ENCODE data around the gene KIAA0319L.
A peak's percentile ranks its signal among the peaks of the same experiment; 100 is the strongest.

The KIAA0319L gene

DNA sequence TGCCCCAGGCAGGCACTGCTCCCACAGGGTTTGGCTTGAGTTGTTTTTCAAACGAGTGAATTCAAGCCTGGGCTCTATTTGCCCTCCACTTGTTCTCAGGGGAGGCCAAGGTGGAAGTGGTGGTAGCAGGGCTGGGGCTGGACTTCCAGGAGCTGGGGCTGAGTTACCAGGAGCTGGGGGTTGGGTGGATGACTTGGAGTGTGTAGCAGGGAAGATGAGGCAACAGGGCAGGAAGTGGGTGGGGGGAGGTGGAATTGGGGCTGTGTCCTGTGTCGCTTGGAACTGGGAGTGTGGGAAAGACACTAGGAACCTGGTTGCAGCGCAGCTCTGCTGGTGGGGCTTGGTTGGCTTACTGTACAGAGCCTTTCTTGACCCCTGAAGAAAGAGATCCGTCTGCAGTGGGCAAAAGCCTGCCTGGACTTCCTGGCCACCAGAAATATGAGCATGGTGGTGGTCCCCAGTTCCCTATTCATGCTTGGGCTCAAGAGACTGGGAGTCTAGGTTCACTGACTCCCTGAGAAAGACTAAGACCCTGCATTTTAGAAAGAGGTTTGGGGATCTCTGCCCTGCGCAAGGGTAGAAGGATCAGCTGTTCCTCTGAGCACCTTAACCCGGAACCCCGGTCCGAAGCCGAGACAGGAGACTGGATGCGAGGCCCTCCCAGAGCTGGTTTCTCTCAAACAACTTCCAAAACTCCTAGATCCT is 19.0 kb upstream of the KIAA0319L start:
- Histone ChIP-seq H3K9me3 (ENCODE audit: low read depth, low read length) (no peaks in the 10 kb centered on the region), H3K36me3 (ENCODE audit: insufficient read depth, low read length) (no peaks in the 10 kb centered on the region), H3K27ac (no peak overlapping the region), H3K9ac (ENCODE audit: insufficient read length) (peak overlapping the region; percentile 45), H3K4me3 (no peak overlapping the region)
- TF ChIP-seq FOXP2 (optimal IDR thresholded peaks at IDR 0.05; ENCODE audit: control extremely low read depth, extremely low read length, insufficient read depth) (no peak), POLR2AphosphoS5 (IDR thresholded peaks at IDR 0.05; ENCODE audit: borderline replicate concordance, low read depth, low read length) (no peak), EZH2 (IDR thresholded peaks at IDR 0.05) (no peak)
- no peak for DNase-seq (ENCODE audit: low read depth, low spot score)

GRCh38 chr1:35575416-35575958 is 18.3 kb upstream of the KIAA0319L start:
- no peak for TF ChIP-seq EZH2 (IDR thresholded peaks at IDR 0.05)
- TF ChIP-seq POLR2AphosphoS5 (IDR thresholded peaks at IDR 0.05; ENCODE audit: borderline replicate concordance, low read depth, low read length), result no peak
- H3K9ac ChIP-seq (ENCODE audit: insufficient read length), result no peak overlapping the region

GRCh38 chr1:35574655-35575415 is 17.6 kb upstream of the KIAA0319L start:
- Histone ChIP-seq H3K9ac (ENCODE audit: insufficient read length) (no peak overlapping the region), H3K27ac (no peak overlapping the region), H3K4me3 (no peak overlapping the region), H3K9me3 (ENCODE audit: low read depth, low read length) (no peaks in the 10 kb centered on the region), H3K36me3 (ENCODE audit: insufficient read depth, low read length) (no peaks in the 10 kb centered on the region)
- TF ChIP-seq EZH2 (IDR thresholded peaks at IDR 0.05), result no peak
- TF ChIP-seq FOXP2 (optimal IDR thresholded peaks at IDR 0.05; ENCODE audit: control extremely low read depth, extremely low read length, insufficient read depth), result no peak
- TF ChIP-seq POLR2AphosphoS5 (IDR thresholded peaks at IDR 0.05; ENCODE audit: borderline replicate concordance, low read depth, low read length), result no peak
- DNase-seq (ENCODE audit: low read depth, low spot score), result no peak

More at GRCh38 chr1:35575416-35575958, 18.3 kb upstream of the KIAA0319L start:
- no peak overlapping the region for H3K4me3 ChIP-seq
- no peak for DNase-seq (ENCODE audit: low read depth, low spot score)
- no peaks in the 10 kb centered on the region for H3K36me3 ChIP-seq (ENCODE audit: insufficient read depth, low read length)
- no peaks in the 10 kb centered on the region for H3K9me3 ChIP-seq (ENCODE audit: low read depth, low read length)
- H3K27ac ChIP-seq, result no peak overlapping the region

DNA sequence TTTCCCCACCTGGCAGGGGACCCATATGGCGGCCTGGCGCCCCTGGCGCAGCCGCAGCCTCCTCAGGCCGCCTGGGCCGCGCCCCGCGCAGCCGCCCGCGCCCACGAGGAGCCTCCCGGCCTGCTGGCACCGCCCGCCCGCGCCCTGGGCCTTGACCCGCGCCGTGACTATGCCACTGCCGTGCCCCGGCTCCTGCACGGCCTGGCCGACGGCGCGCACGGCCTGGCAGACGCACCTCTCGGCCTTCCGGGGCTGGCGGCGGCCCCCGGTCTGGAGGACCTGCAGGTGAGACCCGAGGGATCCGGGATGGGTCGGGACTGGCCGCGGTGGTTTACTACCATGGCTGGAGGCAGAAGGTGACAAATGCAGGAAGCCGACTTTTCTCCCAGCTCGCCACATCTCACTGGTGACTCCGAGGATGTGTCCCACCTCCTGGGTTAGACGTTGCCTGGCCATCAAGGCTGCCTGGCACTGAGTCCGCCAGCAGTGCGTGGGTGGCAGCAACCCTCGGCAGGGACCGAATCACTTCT is 17.0 kb upstream of the KIAA0319L start:
- Histone ChIP-seq H3K9me3 (ENCODE audit: low read depth, low read length) (no peaks in the 10 kb centered on the region), H3K4me3 (no peak overlapping the region), H3K9ac (ENCODE audit: insufficient read length) (no peak overlapping the region), H3K36me3 (ENCODE audit: insufficient read depth, low read length) (no peaks in the 10 kb centered on the region), H3K27ac (no peak overlapping the region)
- TF ChIP-seq EZH2 (IDR thresholded peaks at IDR 0.05), result no peak
- no peak for TF ChIP-seq POLR2AphosphoS5 (IDR thresholded peaks at IDR 0.05; ENCODE audit: borderline replicate concordance, low read depth, low read length)
- no peak for TF ChIP-seq FOXP2 (optimal IDR thresholded peaks at IDR 0.05; ENCODE audit: control extremely low read depth, extremely low read length, insufficient read depth)
- DNase-seq (ENCODE audit: low read depth, low spot score), result no peak

GRCh38 chr1:35573198-35574124 is 16.3 kb upstream of the KIAA0319L start, which contains the start of gene TFAP2E:
Gene TFAP2E (plus strand): TSS chr1:35573314. CDS start chr1:35573578, 264 bp downstream.
- Histone ChIP-seq H3K9ac (ENCODE audit: insufficient read length) (no peak within 1 kb of the TSS), H3K4me3 (no peak within 1 kb of the TSS), H3K36me3 (ENCODE audit: insufficient read depth, low read length) (no peaks in the 10 kb centered on the region), H3K27ac (no peak within 1 kb of the TSS), H3K9me3 (ENCODE audit: low read depth, low read length) (no peaks in the 10 kb centered on the region)
- TF ChIP-seq EZH2 (IDR thresholded peaks at IDR 0.05) (no peak), FOXP2 (optimal IDR thresholded peaks at IDR 0.05; ENCODE audit: control extremely low read depth, extremely low read length, insufficient read depth) (no peak), POLR2AphosphoS5 (IDR thresholded peaks at IDR 0.05; ENCODE audit: borderline replicate concordance, low read depth, low read length) (no peak)
- DNase-seq (ENCODE audit: low read depth, low spot score), result no peak

DNA sequence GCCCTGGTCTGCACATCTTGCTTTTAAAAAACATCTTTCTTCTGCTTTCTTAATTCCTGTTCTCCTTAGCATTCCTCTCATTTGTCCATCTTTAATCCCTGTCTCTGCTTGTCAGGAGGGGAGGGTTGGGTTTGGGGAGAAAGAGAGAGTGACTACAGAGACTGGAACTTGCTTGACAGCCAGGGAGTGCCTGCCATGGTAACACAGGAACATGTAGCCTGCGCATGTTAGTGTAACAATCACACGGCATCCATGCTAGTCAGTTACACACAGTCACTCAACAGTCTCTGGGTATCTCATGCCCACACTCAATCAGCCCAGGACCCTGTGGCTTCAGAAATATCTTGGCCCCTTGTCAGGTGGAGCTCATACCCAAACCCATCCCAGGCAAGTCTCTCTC is 15.1 kb upstream of the KIAA0319L start:
- Histone ChIP-seq H3K36me3 (ENCODE audit: insufficient read depth, low read length) (no peaks in the 10 kb centered on the region), H3K4me3 (no peak overlapping the region), H3K9me3 (ENCODE audit: low read depth, low read length) (no peaks in the 10 kb centered on the region), H3K9ac (ENCODE audit: insufficient read length) (no peak overlapping the region), H3K27ac (no peak overlapping the region)
- TF ChIP-seq POLR2AphosphoS5 (IDR thresholded peaks at IDR 0.05; ENCODE audit: borderline replicate concordance, low read depth, low read length) (no peak), EZH2 (IDR thresholded peaks at IDR 0.05) (no peak), FOXP2 (optimal IDR thresholded peaks at IDR 0.05; ENCODE audit: control extremely low read depth, extremely low read length, insufficient read depth) (no peak)
- no peak for DNase-seq (ENCODE audit: low read depth, low spot score)

DNA sequence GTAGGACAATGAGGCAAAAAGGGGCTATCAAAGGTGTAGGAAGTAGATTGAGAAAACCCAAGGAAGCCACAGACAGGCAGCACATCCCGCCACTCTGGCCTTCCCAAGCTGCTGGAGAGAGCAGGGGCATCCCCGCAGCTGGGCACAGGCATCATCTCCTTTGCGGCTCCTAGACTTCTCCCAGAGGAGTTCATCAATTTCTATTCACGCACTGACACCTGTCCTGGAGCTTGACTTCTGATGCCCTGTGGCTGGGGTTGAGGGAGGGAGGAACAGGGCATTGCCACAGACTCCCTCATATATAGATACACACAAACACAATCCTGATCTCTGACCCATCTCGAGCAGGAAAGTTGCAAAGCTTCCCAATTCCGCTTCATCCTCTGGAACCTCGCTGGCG is 14.1 kb upstream of the KIAA0319L start:
- Histone ChIP-seq H3K4me3 (no peak overlapping the region), H3K36me3 (ENCODE audit: insufficient read depth, low read length) (no peaks in the 10 kb centered on the region), H3K9ac (ENCODE audit: insufficient read length) (no peak overlapping the region), H3K9me3 (ENCODE audit: low read depth, low read length) (no peaks in the 10 kb centered on the region), H3K27ac (no peak overlapping the region)
- no peak for DNase-seq (ENCODE audit: low read depth, low spot score)
- TF ChIP-seq EZH2 (IDR thresholded peaks at IDR 0.05) (no peak), FOXP2 (optimal IDR thresholded peaks at IDR 0.05; ENCODE audit: control extremely low read depth, extremely low read length, insufficient read depth) (no peak), POLR2AphosphoS5 (IDR thresholded peaks at IDR 0.05; ENCODE audit: borderline replicate concordance, low read depth, low read length) (no peak)
